Keratinocyte (primary cell): ENCODE data around the gene PCDHGB4. TPM values are rescaled to one million over a fixed set of nuclear protein-coding genes. Genes with fewer than 3 reads are reported as not detected.
"Not testable (repeated sequence)": the region's sequence is repeated elsewhere in the genome, so short reads cannot be mapped to it uniquely, and the experiment has no call there.

Experiments used
- DNase-seq: peaks from one replicate; pipeline ENCODE4 v3.0.0-alpha.2; 2011; ENCODE audit warnings: low read depth, missing footprints, low spot score
- FAIRE-seq: peaks from 2 replicates; lab custom pipeline; 2011; peaks lifted over from hg19 to GRCh38; lab: Jason Lieb, UNC
- H2AFZ ChIP-seq: 2 replicates; pipeline ENCODE4 v1.6.0; 2012; ENCODE audit warnings: low read length, control low read depth, inconsistent platforms; ENCODE audit not compliant: control insufficient read depth
- H3K27ac ChIP-seq: 2 replicates; pipeline ENCODE4 v1.5.1; 2011; ENCODE audit warnings: low read length; ENCODE audit not compliant: control insufficient read depth, insufficient read depth
- H3K27me3 ChIP-seq: 3 replicates; pipeline ENCODE4 v1.6.0; 2011; ENCODE audit warnings: low read length; ENCODE audit not compliant: control insufficient read depth, insufficient read depth; ENCODE audit errors: extremely low read depth
- H3K36me3 ChIP-seq, 2 experiments: 2 replicates in 1 of 2; 3 replicates in 1 of 2; pipeline ENCODE4 v1.5.1; 2011; ENCODE audit warnings: low read length in 2 of 2, mild to moderate bottlenecking in 1 of 2; ENCODE audit not compliant: control insufficient read depth in 2 of 2, insufficient read depth in 2 of 2; ENCODE audit errors: extremely low read depth in 1 of 2
- H3K4me1 ChIP-seq: 3 replicates; pipeline ENCODE4 v1.5.1; 2011; ENCODE audit warnings: low read length; ENCODE audit not compliant: control insufficient read depth, insufficient read depth; ENCODE audit errors: extremely low read depth
- H3K4me2 ChIP-seq: 3 replicates; pipeline ENCODE4 v1.6.0; 2011; ENCODE audit warnings: low read depth, low read length; ENCODE audit not compliant: control insufficient read depth, insufficient read depth; ENCODE audit errors: extremely low read depth
- H3K4me3 ChIP-seq, 3 experiments: fragments of 200-600 bp in 1 of 3; sonication (generic) in 1 of 3; 2 replicates in 2 of 3; 3 replicates in 1 of 3; pipeline ENCODE4 v1.5.1; 2011 to 2016; ENCODE audit warnings: low read length in 3 of 3, mild to moderate bottlenecking in 3 of 3, control low read depth in 2 of 3, inconsistent platforms in 1 of 3, low read depth in 1 of 3, mixed read lengths in 1 of 3, mixed run types in 1 of 3, moderate library complexity in 1 of 3; ENCODE audit not compliant: control insufficient read depth in 2 of 3, insufficient read depth in 2 of 3; ENCODE audit errors: extremely low read depth in 1 of 3
- H3K79me2 ChIP-seq: 2 replicates; pipeline ENCODE4 v1.6.0; 2012; ENCODE audit warnings: low read length; ENCODE audit not compliant: control insufficient read depth, insufficient read depth
- H3K9ac ChIP-seq: 3 replicates; pipeline ENCODE4 v1.6.0; 2011; ENCODE audit warnings: low read length; ENCODE audit not compliant: control insufficient read depth, insufficient read depth; ENCODE audit errors: extremely low read depth
- H3K9me1 ChIP-seq: 3 replicates; pipeline ENCODE4 v1.6.0; 2011; ENCODE audit warnings: low read length; ENCODE audit not compliant: control insufficient read depth, insufficient read depth; ENCODE audit errors: extremely low read depth
- H3K9me3 ChIP-seq: 2 replicates; pipeline ENCODE4 v1.5.1; 2012; ENCODE audit warnings: low read depth, low read length; ENCODE audit not compliant: control insufficient read depth
- H4K20me1 ChIP-seq: 3 replicates; pipeline ENCODE4 v1.6.0; 2011; ENCODE audit warnings: low read length; ENCODE audit not compliant: control insufficient read depth, insufficient read depth; ENCODE audit errors: extremely low read depth
- EZH2 ChIP-seq: IDR thresholded peaks from one replicate; pipeline ENCODE4 v1.6.1; 2012; ENCODE audit warnings: inconsistent platforms, mild to moderate bottlenecking, low read length, moderate library complexity
- dilution Hi-C: fragments of 300-500 bp; cut with MboI; formaldehyde crosslinking; loops from one replicate; pipeline ENCODE4 v1.7.0; 2020; ENCODE audit warnings: low sequenced_read_pairs; ENCODE audit not compliant: extremely low pct_ligation_motif_present
- polyA plus RNA-seq, 5 experiments: library from polyadenylated mRNA; depleted of rRNA in 3 of 5; stranded (reverse) in 3 of 5; stranded (forward) in 1 of 5; unstranded in 1 of 5; fragments of >200 nt; gene quantifications; 1 replicate in 1 of 5; 2 replicates in 3 of 5; 3 replicates in 1 of 5; pipeline versions ENCODE4 v1.2.1 to v1.2.3, GENCODE V29; 2011 to 2012; ENCODE audit warnings: missing spikeins in 2 of 5, low read depth in 1 of 5, low replicate concordance in 1 of 5
- TF ChIP-seq, protein P1 (sequence below), 3 experiments: IDR thresholded peaks in 1 of 3; conservative IDR thresholded peaks in 1 of 3; optimal IDR thresholded peaks in 1 of 3; 2 replicates in 2 of 3; 3 replicates in 1 of 3; pipeline versions ENCODE3 to v1.5.1; 2011; ENCODE audit warnings: low read length in 3 of 3, mild to moderate bottlenecking in 3 of 3, moderate library complexity in 2 of 3, control low read depth in 1 of 3, inconsistent platforms in 1 of 3; ENCODE audit not compliant: insufficient read depth in 2 of 3; ENCODE audit errors: extremely low read depth in 1 of 3

PCDHGB4 gene
- polyA plus RNA-seq, 1 donor (not counting 4 experiments of a cell fraction or from before 2014, with no cell fraction given), result 1.6 TPM

GRCh38 chr5:141412854-141413539 lies 25.5 kb downstream of the PCDHGB4 start, which contains the start of gene PCDHGA10:
Gene PCDHGA10, plus strand, starts transcription at chr5:141412987. Its CDS starts 189 bp downstream, at chr5:141413176.
- Histone ChIP-seq H3K4me2 (peak within 1 kb of the TSS; percentile 82), H3K4me3 (peak within 1 kb of the TSS; percentile 35 to 76 (median 75)), H4K20me1 (no peaks in the 10 kb centered on the region), H3K4me1 (peaks cover 5% of the 10 kb centered on the region), H2AFZ (peak within 1 kb of the TSS; percentile 80), H3K36me3 (no peaks in the 10 kb centered on the region), H3K9me1 (no peaks in the 10 kb centered on the region), H3K9me3 (peaks cover 23% of the 10 kb centered on the region), H3K27ac (peak within 1 kb of the TSS; percentile 14), H3K79me2 (no peaks in the 10 kb centered on the region), H3K9ac (peak within 1 kb of the TSS; percentile 66), H3K27me3 (peaks cover 15% of the 10 kb centered on the region)
- no peak for DNase-seq
- TF ChIP-seq, protein P1, sequence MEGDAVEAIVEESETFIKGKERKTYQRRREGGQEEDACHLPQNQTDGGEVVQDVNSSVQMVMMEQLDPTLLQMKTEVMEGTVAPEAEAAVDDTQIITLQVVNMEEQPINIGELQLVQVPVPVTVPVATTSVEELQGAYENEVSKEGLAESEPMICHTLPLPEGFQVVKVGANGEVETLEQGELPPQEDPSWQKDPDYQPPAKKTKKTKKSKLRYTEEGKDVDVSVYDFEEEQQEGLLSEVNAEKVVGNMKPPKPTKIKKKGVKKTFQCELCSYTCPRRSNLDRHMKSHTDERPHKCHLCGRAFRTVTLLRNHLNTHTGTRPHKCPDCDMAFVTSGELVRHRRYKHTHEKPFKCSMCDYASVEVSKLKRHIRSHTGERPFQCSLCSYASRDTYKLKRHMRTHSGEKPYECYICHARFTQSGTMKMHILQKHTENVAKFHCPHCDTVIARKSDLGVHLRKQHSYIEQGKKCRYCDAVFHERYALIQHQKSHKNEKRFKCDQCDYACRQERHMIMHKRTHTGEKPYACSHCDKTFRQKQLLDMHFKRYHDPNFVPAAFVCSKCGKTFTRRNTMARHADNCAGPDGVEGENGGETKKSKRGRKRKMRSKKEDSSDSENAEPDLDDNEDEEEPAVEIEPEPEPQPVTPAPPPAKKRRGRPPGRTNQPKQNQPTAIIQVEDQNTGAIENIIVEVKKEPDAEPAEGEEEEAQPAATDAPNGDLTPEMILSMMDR (optimal IDR thresholded peaks at IDR 0.05 in 1 of 3, IDR thresholded peaks at IDR 0.05 in 1 of 3, conservative IDR thresholded peaks at IDR 0.05 in 1 of 3; ENCODE audit: extremely low read depth in 1 of 3, insufficient read depth in 2 of 3, low read length in 3 of 3), result peak; percentile 58 to 72 (median 67)
- TF ChIP-seq EZH2, result no peak
- peak; percentile 26 for FAIRE-seq
- dilution Hi-C loops, result no loop called here

DNA sequence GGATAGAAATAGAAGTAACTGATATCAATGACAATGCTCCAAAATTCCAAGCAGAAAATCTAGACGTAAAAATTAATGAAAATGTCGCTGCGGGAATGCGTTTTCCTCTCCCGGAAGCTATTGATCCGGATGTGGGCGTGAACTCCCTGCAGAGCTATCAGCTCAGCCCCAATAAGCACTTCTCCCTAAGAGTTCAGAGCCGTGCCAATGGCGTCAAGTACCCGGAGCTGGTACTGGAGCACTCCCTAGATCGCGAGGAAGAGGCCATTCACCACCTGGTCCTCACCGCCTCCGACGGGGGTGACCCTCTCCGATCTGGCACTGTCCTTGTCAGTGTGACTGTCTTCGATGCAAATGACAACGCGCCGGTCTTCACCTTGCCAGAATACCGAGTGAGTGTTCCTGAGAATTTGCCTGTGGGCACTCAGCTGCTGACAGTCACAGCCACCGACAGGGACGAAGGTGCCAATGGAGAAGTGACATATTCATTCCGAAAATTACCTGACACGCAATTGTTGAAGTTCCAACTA lies 26.1 kb downstream of the PCDHGB4 start:
- Histone ChIP-seq H3K9me1 (no peaks in the 10 kb centered on the region), H3K9me3 (peaks cover 23% of the 10 kb centered on the region), H3K27me3 (peaks cover 15% of the 10 kb centered on the region), H3K27ac (no peak overlapping the region), H3K4me1 (peaks cover 5% of the 10 kb centered on the region), H3K79me2 (no peaks in the 10 kb centered on the region), H4K20me1 (no peaks in the 10 kb centered on the region), H3K36me3 (no peaks in the 10 kb centered on the region), H3K4me3 (peak overlapping the region; percentile 35 to 76 (median 75)), H2AFZ (peak overlapping the region; percentile 80), H3K9ac (no peak overlapping the region), H3K4me2 (peak overlapping the region; percentile 82)
- no peak for FAIRE-seq
- TF ChIP-seq EZH2, result no peak
- TF ChIP-seq, protein P1 (optimal IDR thresholded peaks at IDR 0.05 in 1 of 3, IDR thresholded peaks at IDR 0.05 in 1 of 3, conservative IDR thresholded peaks at IDR 0.05 in 1 of 3; ENCODE audit: extremely low read depth in 1 of 3, insufficient read depth in 2 of 3, low read length in 3 of 3), result no peak
- DNase-seq, result no peak
- dilution Hi-C loops, result no loop called here

DNA sequence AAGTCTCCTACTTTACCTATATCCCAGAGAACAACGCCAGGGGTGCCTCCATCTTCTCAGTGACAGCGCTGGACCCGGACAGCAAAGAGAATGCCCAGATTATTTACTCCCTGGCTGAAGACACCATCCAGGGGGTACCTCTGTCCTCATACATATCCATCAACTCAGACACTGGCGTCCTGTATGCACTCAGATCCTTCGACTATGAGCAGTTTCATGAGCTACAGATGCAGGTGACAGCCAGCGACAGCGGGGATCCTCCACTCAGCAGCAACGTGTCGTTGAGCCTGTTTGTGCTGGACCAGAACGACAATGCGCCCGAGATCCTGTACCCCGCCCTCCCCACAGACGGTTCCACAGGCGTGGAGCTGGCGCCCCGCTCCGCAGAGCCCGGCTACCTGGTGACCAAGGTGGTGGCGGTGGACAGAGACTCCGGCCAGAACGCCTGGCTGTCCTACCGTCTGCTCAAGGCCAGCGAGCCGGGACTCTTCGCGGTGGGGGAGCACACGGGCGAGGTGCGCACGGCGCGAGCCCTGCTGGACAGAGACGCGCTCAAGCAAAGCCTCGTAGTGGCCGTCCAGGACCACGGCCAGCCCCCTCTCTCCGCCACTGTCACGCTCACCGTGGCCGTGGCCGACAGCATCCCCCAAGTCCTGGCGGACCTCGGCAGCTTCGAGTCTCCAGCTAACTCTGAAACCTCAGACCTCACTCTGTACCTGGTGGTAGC lies 27.2 kb downstream of the PCDHGB4 start:
- H4K20me1 ChIP-seq, H3K4me1 ChIP-seq, H3K4me3 ChIP-seq, H2AFZ ChIP-seq, H3K9me1 ChIP-seq, DNase-seq, H3K4me2 ChIP-seq, H3K27ac ChIP-seq, dilution Hi-C loops, H3K79me2 ChIP-seq, H3K9ac ChIP-seq, FAIRE-seq, H3K36me3 ChIP-seq: not testable (repeated sequence)
- Histone ChIP-seq H3K27me3 (peaks cover 22% of the 10 kb centered on the region), H3K9me3 (peaks cover 23% of the 10 kb centered on the region)
